SK-N-SH (cell line): Measurements from ENCODE around the gene GSE1.

Experiments
- CHD2 ChIP-seq: fragments of 150-350 bp; IDR thresholded peaks from 2 replicates; pipeline ENCODE4 v1.6.1; 2018; ENCODE audit warnings: low read length; ENCODE audit not compliant: partially characterized antibody
- EP300 ChIP-seq, 2 experiments: IDR thresholded peaks; 2 replicates each; pipeline versions ENCODE4 v1.4.0 to v1.6.1; 2012; ENCODE audit warnings: borderline replicate concordance in 1 of 2, low read depth in 1 of 2, low read length in 1 of 2
- JUND ChIP-seq: IDR thresholded peaks from 2 replicates; pipeline ENCODE4 v1.4.0; 2012
- MXI1 ChIP-seq: IDR thresholded peaks from 2 replicates; pipeline ENCODE4 v1.6.1; 2012; ENCODE audit warnings: mild to moderate bottlenecking, low read depth, low read length, improper control_type of control experiment
- POLR2AphosphoS5 ChIP-seq: IDR thresholded peaks from 2 replicates; pipeline ENCODE4 v1.6.1; 2012; ENCODE audit warnings: low read depth, low read length
- RAD21 ChIP-seq: IDR thresholded peaks from 2 replicates; pipeline ENCODE4 v1.6.1; 2012; ENCODE audit warnings: mild to moderate bottlenecking, low read length
- REST ChIP-seq: IDR thresholded peaks from 2 replicates; pipeline ENCODE4 v1.6.1; 2012; ENCODE audit warnings: mild to moderate bottlenecking, low read depth, low read length, moderate library complexity
- RFX5 ChIP-seq: IDR thresholded peaks from 2 replicates; pipeline ENCODE4 v1.6.1; 2012; ENCODE audit warnings: mild to moderate bottlenecking, improper control_type of control experiment, low read length
- TAF1 ChIP-seq: IDR thresholded peaks from 2 replicates; pipeline ENCODE4 v1.6.1; 2012; ENCODE audit warnings: low read depth, mild to moderate bottlenecking, low read length, moderate library complexity, borderline replicate concordance
- TCF12 ChIP-seq: IDR thresholded peaks from 2 replicates; pipeline ENCODE4 v1.4.0; 2012
- TEAD4 ChIP-seq: IDR thresholded peaks from 2 replicates; pipeline ENCODE4 v1.4.0; 2012; ENCODE audit warnings: mild to moderate bottlenecking, borderline replicate concordance; ENCODE audit not compliant: insufficient read depth
- USF1 ChIP-seq: IDR thresholded peaks from 2 replicates; pipeline ENCODE4 v1.4.0; 2012; ENCODE audit warnings: low read depth, borderline replicate concordance
- YY1 ChIP-seq: IDR thresholded peaks from 2 replicates; pipeline ENCODE4 v1.4.0; 2012; ENCODE audit warnings: low read depth, mild to moderate bottlenecking
- TF ChIP-seq, protein P1 (sequence below): fragments of 200-600 bp; sonication (generic); IDR thresholded peaks from 2 replicates; pipeline ENCODE4 v1.6.1; 2017; ENCODE audit warnings: antibody characterized with exemption, mild to moderate bottlenecking, moderate library complexity

DNA sequence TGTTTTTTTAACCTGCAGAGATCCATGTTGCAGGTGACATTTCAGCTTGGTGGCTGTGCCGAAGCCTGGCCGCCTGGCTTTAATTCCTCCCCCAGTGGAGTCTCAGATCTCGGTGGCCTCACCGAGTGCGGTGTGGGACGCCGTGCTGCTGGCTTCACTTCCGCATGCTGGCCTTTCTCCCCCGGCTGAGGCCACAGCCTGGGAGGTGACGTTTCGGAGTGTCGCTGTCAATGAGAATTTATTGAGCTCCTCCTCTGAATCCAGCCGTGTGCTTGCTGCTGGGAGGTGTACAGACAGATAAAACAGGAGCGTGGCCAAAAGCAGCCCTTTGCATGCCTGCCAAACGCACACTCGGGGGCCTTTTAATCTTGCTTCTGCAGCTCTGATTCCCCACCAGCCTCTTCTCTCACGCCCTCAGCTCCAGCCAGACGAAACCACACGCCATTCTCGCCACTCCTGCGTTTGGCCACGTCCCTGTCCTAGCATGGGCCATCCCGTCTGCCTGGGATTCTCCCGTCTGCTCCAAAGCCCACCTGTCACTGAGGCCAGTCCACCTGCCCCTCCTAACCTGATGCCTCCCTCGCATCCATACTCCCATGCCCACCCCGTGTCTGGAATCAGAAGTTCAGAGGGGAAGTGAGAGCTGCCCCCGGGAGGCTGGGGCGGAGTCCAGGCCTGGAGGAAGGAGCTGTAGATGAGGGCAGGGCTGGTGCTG is 3.6 kb downstream of the GSE1 start:
- no peak for TF ChIP-seq USF1
- peak; percentile 77 for TF ChIP-seq MXI1
- no peak for TF ChIP-seq REST
- TF ChIP-seq, protein P1, sequence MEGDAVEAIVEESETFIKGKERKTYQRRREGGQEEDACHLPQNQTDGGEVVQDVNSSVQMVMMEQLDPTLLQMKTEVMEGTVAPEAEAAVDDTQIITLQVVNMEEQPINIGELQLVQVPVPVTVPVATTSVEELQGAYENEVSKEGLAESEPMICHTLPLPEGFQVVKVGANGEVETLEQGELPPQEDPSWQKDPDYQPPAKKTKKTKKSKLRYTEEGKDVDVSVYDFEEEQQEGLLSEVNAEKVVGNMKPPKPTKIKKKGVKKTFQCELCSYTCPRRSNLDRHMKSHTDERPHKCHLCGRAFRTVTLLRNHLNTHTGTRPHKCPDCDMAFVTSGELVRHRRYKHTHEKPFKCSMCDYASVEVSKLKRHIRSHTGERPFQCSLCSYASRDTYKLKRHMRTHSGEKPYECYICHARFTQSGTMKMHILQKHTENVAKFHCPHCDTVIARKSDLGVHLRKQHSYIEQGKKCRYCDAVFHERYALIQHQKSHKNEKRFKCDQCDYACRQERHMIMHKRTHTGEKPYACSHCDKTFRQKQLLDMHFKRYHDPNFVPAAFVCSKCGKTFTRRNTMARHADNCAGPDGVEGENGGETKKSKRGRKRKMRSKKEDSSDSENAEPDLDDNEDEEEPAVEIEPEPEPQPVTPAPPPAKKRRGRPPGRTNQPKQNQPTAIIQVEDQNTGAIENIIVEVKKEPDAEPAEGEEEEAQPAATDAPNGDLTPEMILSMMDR = no peak
- TF ChIP-seq RFX5 = no peak
- no peak for TF ChIP-seq CHD2
- TF ChIP-seq TCF12 = no peak
- no peak for TF ChIP-seq RAD21
- no peak for TF ChIP-seq TEAD4
- no peak for TF ChIP-seq JUND
- no peak for TF ChIP-seq YY1
- no peak for TF ChIP-seq EP300 (IDR thresholded peaks at IDR 0.05; ENCODE audit: borderline replicate concordance in 1 of 2, low read depth in 1 of 2, low read length in 1 of 2)
- no peak for TF ChIP-seq POLR2AphosphoS5
- no peak for TF ChIP-seq TAF1
